ENCODE results near the gene RNF222.
A peak's percentile ranks its signal among the peaks of the same experiment; 100 is the strongest.

Gene RNF222, protein sequence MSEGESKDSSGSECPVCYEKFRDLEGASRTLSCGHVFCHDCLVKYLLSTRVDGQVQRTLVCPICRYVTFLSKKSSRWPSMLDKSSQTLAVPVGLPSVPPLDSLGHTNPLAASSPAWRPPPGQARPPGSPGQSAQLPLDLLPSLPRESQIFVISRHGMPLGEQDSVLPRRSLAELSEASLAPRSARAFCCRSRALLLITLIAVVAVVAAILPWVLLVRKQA

DNA sequence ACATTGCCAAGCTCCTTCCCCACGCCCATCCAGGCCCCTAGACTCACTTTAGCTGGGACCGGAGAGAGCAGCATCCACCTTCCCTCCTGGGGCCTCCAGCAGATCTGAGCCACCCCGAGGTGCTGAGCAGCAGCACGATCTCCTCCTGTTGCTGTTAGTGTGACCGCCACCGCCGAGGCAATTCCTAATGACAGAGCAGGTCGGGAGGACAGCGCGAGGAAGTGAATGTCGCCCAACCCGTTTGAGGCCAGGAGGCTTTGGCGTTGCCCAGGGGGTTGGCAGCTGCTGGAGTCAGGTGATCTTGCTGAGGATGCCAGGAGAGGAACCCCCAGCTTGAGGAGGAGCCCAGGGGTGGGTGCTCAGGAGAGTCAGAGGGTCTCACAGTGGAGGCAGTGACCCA is at the start of gene RNF222:
Gene RNF222 (minus strand): TSS at position 192 of the 400 bp plus-strand sequence. CDS start 4,366 bp downstream, outside the sequence.
- no peak for DNase-seq

DNA sequence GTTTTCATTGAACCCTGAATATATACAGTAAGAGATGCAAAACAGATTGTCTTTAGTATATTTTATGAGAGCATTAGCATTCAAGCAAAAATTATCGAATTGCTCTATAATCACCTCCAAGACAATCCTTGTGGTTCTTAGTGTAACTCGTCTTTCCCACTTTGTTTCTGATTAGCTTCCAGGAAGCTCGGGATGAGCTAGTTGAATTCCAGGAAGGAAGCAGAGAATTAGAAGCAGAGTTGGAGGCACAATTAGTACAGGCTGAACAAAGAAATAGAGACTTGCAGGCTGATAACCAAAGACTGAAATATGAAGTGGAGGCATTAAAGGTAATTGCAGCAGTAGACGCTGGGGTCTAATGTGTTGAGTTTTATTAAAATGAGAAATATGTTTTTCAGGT is 47.9 kb upstream of the RNF222 start:
- DNase-seq = no peak

DNA sequence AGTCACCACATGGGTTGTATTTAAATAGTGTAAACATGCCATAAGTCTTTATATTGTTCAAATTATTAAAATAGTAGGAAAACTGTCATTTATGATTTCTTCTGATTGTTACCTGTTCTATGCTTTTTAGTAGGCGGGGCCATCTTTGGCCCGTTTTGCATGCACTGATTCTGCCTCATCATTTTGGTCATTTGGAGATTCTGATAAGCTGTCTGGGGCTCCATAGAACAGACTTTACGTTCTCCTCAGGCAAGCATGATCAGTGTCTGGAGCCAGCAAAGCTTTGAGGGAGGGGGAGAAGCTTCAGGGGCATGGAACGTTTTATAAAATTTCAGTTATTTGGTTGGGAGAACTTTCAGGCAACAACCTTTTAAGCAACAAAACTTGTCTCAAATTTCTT is 46.9 kb upstream of the RNF222 start:
- DNase-seq = peak; percentile 38

DNA sequence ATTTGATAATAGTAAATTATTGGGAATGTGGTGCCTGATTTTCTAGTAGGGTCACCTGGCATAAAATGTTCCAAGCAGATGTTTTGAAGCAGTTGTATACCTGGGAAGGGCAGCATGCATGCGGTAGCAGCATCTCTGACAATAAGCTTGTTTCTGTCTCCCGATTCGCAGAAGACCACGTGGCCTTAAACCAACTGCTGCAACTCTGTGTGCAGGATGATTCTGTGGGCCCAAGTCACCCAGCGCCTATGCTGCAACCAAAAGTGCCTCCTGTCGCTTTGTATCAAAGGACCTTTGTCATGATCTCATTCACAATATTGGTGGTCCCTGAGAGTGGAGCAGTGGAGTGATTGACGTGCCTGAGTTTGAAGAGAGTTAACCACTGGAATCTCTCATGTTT is 46.1 kb upstream of the RNF222 start:
- no peak for DNase-seq

DNA sequence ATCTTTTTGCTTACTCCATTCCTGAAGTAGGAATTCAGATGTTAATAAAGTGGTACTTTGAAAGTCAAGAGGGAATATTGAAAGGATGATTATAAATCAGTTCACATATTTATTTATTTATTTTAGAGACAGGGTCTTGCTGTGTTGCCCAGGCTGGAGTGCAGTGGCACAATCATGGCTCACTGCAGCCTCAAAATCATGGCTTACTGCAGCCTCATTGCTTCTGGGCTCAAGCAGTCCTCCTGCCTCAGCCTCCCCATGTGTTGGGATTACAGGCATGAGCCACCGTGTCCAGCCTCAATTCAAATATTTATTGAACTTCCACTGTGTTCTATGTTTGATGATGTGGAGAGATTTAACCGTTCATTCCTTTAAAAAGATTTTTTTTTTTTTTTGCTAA is 44.7 kb upstream of the RNF222 start:
- no peak for DNase-seq

DNA sequence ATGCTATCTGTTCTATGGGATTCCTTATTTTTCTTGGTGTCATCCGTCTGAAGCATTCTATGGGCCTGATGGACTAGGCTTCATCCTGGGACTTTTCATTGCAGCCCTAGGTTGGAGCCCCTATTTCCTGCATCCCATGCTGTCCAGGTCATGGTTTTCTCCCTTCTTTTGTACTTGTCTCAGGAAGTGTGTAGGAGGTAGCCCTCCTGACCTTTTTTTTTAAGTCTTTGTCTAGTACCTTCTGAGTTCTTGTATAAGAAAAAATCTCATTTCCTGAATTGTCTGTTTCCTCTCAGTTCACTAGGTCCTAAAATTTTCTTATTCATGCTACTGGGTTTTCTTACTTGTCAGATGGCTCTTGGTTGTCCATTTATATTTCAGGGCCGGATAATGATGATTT is 44.1 kb upstream of the RNF222 start:
- no peak for DNase-seq

DNA sequence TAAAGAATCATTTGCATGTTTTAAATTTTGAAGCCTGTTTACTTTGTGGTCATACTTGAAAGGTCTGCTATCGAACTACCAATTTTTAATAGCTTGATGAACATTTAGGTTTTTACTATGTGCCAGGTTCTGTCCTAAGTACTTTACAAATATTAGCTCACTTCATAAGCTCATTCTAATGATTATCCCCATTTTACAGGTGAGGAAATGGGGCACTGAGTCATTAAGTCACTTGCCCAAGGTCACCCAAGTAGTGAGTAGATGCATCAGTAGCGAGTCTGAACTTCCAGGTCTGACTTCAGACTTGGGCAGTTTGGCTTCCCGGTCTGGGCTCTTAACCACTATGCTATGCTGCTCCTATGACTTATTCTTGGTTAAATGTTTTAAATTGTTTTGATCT is 42.1 kb upstream of the RNF222 start:
- DNase-seq = no peak

DNA sequence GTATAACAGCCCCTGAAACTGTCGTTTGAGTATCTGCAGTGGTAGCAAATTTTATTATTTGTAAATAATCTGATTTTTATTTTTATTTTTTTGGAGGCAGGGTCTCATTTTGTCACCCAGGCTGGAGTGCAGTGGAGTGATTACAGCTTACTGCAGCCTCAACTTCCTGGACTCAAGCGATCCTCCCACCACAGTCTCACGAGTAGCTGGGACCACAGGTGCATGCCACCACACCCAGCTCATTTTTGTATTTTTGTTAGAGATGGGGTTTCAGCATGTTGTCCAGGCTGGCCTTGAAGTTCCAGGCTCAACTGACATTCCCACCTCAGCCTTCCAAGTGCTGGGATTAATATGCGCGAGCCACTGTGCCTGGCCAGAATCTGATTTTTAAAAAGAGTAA is 40.8 kb upstream of the RNF222 start:
- no peak for DNase-seq

DNA sequence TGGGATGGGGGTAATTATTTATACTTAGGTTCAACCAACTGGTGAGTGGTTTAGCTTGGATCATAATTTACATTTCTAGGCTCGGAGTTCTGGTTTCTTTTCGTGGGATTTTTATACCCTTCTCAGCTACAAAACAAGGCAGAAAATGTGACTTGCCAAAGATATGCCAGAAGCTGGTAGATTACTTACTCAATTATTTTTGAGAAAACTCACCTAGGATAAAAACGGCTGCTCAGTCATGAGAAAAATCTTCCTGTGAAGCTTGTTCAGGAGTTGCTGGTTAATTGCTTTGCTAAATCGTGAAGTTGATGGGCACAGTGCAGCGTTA is 39.2 kb upstream of the RNF222 start:
- no peak for DNase-seq

DNA sequence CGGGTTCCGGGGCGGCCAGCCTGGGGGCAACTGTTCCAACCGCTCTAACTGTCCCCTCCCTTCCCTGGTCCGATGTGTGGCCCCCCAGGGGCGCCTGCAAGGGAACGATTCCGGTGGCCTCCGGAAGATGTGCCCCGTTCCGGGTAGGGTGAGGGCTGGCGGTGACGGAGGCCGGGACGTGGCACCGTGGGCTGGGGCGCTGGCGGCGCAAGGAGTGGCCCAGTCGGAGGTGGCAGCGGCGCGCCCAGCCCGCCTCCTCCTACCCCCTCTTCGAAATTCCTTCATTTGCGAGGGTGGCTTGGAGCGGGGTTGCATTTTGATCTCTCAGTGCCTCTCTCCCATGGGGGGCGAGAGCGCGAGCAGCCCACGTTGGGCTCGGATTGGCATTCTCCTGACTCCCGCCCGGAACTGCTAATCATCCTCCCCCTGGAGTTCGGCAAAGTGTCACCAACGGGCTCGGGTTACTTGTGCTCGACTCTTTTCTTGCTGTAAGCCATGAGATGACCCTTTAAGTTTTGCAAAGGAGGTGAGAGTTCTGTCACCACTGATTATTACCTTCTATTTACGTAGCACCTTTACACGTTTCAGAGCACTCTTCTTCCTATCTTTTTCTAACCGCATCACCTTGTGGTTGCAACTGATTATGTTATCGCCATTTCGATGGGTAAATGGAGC is 38.7 kb upstream of the RNF222 start:
- DNase-seq = peak; percentile 88

DNA sequence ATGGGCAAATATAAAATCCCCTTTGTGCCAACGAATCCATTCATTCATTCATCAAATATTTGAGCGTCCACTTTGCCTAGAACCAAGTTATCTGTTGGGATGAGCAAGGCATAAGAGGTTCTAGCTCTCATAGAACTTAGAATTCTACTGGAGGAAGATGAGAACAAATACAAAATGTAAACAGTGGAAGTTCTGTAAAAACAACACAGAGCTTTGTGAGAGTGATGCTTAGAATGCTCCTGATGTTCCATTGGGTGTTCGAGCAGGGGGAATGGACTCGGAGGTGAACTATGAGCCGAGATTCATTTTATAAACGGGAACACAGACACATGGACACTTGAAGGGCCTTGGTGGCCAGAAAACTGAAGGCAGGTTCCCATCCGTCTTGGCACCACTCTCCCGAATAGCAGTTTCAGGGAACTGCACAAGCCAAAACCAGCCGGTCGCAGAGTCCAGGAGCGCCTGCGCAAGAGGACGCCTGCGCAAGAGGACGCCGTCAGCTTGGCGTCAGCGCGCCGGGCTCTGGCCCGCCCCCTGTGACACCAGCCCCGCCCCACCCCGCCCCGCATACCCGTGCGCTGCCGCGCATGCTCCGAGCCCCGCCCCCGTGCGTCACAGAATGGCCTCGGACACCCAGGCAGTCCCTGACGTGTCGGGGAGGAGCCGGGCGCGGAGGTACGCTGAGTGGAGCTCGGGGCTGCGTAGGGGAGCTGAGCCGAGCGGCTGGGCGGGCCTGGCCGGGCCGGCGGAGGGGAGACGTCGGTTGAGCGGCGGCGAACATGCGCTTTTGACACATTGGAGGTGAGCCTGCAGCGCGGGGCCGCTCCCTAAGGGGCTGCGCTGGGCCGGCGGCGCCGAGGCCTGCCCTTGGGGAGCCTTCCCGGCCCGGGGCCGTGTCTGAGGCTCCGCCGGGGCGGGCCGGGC is 37.9 kb upstream of the RNF222 start, which contains the start of gene NDEL1:
Gene NDEL1 (plus strand): TSS at position 640 of the 924 bp plus-strand sequence. CDS start 8,388 bp downstream, outside the sequence.
- DNase-seq = peak; percentile 96

DNA sequence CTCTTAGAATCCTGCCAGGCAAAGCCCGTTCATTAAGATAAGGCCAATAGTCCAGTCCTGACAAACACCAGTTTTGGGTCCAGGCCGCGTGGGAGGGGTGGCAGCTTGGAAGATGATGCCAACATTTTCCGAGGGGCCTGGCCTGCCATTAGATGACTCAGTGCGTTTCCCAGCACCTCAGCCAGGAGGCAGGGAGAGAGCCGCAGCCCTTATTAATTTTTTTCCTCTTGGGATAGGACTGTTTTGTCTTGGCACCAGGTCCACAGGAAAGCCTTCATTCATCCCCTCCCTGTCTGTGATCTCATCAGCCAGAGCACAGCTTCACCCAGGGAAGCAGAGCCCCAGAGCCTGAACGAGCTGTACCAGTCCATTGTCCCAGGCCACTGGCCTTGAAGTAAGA is 33.3 kb upstream of the RNF222 start:
- no peak for DNase-seq

DNA sequence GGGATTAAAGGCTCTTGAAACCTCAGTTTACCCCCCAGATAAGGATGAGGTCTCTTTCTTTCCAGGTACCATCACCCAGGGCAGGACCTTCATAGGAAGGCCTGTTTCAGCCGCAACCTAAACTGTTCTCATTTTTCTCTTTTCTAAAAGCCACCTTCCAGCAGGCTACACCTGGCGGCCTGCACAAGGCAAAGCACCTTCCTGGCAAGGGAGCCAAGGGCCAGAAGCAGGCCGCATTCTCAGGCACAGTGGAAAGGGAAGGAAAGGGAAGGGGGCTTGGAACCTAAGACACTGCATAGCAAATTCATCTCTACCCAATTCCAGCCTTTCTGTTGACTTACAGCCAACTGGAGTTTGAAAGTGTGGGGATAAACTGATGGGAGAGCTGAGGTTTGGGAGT is 29.2 kb upstream of the RNF222 start:
- DNase-seq = no peak

DNA sequence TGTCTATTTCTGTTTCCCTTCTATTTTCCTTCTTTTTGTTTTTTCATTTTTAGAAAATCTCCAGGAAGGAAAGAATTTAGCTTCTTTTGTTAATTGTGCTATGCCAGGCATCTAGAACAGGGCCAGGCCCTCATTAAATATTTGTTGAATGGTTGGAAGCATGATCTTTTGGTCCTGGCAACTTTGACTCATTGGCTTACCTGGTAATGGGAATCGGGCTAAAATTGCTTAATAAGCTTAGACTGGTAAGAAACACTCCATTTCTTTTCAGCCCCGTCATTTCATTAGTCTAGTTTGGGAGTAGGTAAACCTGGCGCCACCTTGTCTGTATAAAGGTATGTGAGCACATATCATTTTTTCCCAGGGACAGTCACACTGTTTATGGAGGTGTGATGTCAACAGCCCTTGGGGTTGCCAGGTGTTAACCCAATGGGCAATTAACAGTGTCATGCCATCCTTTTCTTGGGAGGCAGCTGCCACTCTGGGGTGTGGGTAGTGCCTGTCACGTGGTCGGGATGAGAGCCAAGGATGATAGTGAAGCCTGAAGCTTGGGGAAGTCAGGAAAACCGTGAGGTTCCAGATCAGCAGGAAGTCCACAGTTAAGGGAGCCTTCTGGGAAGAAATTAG is 28.6 kb upstream of the RNF222 start:
- no peak for DNase-seq

DNA sequence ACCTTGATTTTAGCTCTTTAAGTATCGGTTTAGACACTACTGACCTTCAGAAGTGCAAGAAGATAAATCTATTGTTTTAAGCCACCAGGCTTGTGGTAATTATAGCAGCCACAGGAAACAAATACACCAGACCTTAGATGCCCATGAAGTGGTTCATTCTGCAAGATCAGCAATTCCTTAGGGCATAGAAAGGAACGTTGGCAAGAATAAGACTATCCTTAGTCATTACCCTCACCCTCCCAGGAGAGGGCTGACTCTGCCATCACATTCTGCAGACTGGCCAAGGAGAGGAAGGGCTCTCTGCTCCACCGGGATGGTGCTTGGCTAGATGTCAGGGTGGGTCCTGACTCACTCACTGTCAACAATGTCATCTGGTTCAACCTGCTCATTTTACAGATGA is 23.9 kb upstream of the RNF222 start:
- no peak for DNase-seq

DNA sequence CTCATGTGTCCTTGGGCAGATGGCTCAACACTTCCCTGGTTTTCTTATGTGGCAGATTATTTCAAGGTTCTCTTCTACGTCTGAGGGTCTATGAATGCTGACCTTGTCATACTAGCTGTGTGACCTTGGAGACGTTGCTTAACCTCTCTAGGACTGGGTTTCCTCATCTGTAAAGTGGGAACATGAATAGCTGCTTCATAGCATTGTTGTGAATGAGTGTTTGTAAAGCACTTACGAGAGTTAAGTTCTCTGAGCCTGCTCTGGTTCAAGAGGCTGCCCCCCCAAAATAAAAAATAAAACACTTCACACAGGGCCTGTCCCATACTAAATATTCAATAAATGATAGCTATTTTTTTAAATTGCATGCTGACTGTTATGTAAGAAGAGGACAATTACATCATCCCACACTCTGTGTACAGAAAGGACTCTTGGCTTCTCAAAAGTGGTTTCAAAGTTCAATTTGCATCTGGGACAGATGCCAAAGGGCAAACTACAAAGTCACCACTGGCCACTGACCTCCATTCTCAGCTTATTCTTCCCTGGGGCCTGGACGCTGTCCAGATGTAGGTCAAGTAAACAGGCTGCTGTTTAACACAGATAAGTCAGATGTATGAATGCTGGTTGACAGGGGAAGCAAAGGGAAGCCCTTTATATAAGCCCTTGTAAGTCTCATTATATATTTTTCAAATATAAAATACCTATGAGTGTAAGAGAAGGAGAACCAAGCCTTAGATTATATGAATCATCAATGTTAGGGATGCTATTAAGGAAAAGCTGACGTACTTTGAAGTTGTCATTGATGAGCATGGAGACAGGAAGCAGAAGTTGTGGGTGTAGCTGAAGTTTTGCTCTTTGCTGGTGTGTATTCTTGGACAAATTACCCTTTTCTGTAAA is 22.7 kb upstream of the RNF222 start:
- peak; percentile 90 for DNase-seq

DNA sequence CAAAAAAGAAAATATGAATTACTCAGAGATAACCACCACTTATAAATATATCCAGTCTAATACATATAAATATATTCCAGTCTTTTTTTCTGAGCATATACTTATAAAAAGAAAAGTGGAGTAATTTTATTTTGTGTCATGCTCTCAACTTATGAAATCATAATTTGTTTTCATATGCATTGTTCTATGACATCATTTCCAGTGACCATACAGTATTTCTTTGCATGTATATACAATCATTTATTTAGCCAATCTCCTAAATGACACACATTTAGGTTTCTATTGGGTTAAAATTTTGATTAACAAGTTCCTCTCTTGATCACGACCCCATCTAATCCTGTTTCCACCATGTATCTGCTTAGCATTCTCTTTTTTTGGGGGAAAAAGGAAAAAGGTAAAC is 21.7 kb upstream of the RNF222 start:
- DNase-seq = no peak

DNA sequence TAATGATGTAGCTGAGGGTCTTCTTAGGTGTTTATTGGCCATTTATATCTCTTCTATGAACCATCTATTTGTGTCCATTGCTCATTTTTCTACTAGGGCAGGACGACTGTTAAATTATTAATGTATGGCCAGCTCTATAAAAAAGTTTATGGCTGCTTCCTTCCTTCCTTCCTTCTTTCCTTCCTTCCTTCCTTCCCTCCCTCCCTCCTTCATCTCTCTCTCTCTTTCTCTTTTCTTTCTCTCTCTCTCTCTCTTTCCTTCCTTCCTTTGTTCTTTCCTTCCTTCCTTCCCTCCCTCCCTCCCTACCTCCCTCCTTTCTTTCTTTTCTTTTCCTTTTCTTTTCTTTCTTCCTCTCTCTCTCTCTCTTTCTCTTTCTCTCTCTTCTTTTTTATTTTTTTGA is 20.8 kb upstream of the RNF222 start:
- no peak for DNase-seq

DNA sequence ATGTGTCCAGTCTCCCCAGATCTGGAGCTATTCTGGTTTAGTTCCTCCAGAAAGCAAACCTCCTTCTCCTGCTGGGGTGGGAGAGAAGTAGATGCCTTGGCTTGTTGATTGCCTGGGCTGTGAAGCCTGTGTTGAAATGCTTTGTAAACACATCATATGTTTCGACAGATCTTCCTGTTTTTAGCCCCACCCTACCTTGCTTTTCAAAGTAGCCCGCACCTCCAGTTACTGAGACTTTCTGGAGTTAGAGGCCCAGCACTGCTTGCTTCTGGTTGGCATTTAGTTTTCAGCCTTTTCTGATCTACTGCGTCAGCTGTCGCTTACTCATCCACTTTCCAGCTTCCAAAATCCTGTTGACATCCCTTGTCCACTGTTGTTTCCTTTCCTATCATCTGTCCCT is 20.2 kb upstream of the RNF222 start:
- no peak for DNase-seq

DNA sequence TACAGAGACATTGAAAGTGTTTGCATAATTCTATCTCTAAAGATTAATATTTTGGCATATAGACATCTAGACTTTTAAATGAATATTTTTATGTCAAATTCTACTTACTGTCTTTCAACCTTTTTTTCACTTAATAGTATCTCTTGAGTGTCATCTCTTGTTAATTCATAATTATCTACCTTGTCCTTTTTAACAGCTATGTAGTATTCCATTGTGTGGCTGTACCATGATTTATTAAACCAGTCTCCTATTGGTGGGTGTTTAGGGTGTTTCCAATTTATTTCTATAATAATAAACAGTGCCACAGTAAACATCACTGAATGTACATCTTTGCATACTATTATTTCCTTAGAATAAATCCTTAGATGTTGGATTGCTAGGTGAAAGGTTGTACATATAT is 16.3 kb upstream of the RNF222 start:
- no peak for DNase-seq

DNA sequence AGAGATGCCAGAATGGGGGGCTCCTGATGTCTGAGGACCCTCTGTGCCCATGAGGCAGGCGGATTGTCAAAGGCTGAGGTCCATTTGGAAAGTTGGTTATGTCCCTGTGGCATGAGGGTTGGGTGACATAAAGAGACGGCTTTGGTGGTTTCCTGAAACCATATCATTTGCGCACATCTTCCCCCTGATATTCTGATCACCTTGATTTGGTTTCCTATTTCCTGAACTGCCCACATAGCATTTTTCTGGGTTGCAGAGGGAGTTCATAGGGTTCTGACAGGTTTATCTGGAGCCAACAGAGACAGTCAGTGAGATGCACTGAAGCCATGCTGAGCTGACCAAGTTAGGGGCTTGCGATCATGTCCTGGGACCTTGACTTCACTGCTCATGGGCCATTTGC is 15.7 kb upstream of the RNF222 start:
- DNase-seq = peak; percentile 34

DNA sequence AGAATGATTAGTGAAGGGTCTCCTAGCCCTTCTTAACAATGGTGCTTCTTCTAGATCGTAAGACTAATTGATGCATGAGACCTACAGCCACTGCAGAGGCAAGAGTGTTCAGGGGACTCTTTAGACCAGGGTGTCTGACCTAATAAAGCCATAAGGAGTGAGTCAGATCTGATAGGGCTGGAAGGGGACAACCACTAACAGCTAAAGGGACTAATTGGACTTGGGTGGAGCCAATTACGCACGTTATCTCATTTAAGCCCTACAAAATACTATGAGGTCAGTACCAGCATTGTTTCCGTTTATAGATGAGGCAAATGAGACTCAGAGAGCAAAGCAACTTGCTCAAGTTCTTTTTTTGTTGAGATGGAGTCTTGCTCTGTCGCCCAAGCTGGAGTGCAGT is 14.5 kb upstream of the RNF222 start:
- peak; percentile 92 for DNase-seq

All from hematopoietic multipotent progenitor cell treated with erythropoietin and hydrocortisone succinate and interleukin-3 and kit ligand, for 8 days (in vitro differentiated cells).